ENCODE data around the gene GLCCI1. TPM values are rescaled to one million over a fixed set of nuclear protein-coding genes. Genes with fewer than 3 reads are reported as not detected.

The GLCCI1 gene
- total and polyA plus RNA-seq, 2 donors (not counting 3 experiments of a cell fraction or from before 2014, with no cell fraction given), result 2.3 to 5.6 TPM

- dilution Hi-C loops (cut with MboI; ENCODE audit: extremely low pct_ligation_motif_present, low sequenced_read_pairs), result no loop called here
- intact Hi-C loops (cut with micrococcal nuclease), result no loop called here
- H3K4me2 ChIP-seq (ENCODE audit: insufficient read depth, low read length), result no peak overlapping the region
- no TSS peak for BruUV-seq (replicated peaks)
- H3K79me2 ChIP-seq (ENCODE audit: control insufficient read depth, insufficient read depth, low read length), result no peaks in the 10 kb centered on the region
- no peak overlapping the region for H3K9ac ChIP-seq (replicated peaks; ENCODE audit: extremely low read depth, insufficient read depth, low read length)
- H3K27ac ChIP-seq (ENCODE audit: insufficient read depth, low read depth, low read length), result no peak overlapping the region
- TF ChIP-seq MYC (IDR thresholded peaks at IDR 0.05; ENCODE audit: low read depth, low read length) (no peak), JUN (IDR thresholded peaks at IDR 0.05; ENCODE audit: borderline replicate concordance, insufficient read depth, insufficient read length, low read depth) (no peak), POLR2A (IDR thresholded peaks at IDR 0.05; ENCODE audit: low read depth, low read length) (no peak)
- H3K9me3 ChIP-seq (replicated peaks; ENCODE audit: control insufficient read depth, insufficient read depth, low read length), result no peaks in the 10 kb centered on the region
- no peak overlapping the region for H3K4me3 ChIP-seq (replicated peaks in 1 of 3; ENCODE audit: insufficient read depth in 1 of 3, low read depth in 1 of 3, low read length in 3 of 3)
- H2AFZ ChIP-seq (ENCODE audit: low read depth, low read length), result no peak overlapping the region
- ChIA-PET POLR2A (no interaction called here), CTCF (interaction anchor here (1.1 to 1.4 kb wide), 2 partner anchors 8 to 77 kb away, joined by 3 read pairs; no protein-coding TSS in a partner anchor)
- no peaks in the 10 kb centered on the region for H3K27me3 ChIP-seq (ENCODE audit: control insufficient read depth in 2 of 2, insufficient read depth in 2 of 2, low read length in 2 of 2)
- no peaks in the 10 kb centered on the region for H3K36me3 ChIP-seq (ENCODE audit: control insufficient read depth in 2 of 2, extremely low read depth in 1 of 2, insufficient read depth in 2 of 2, low read length in 2 of 2)
- no peaks in the 10 kb centered on the region for H4K20me1 ChIP-seq (replicated peaks; ENCODE audit: control insufficient read depth, extremely low read depth, insufficient read depth, low read length)
- H3K9me1 ChIP-seq (replicated peaks; ENCODE audit: control insufficient read depth, extremely low read depth, insufficient read depth, low read length), result no peaks in the 10 kb centered on the region
- no peak for FAIRE-seq
- no peaks in the 10 kb centered on the region for H3K4me1 ChIP-seq (ENCODE audit: control insufficient read depth, extremely low read depth, insufficient read depth, low read length)
- no peak for DNase-seq (ENCODE audit: low read depth, low spot score)
These were observed 144.6 kb downstream of the GLCCI1 start for GRCh38 chr7:8113184-8113583.

GRCh38 chr7:8114175-8114574, 145.6 kb downstream of the GLCCI1 start:
- Histone ChIP-seq H3K4me1 (ENCODE audit: control insufficient read depth, extremely low read depth, insufficient read depth, low read length) (no peaks in the 10 kb centered on the region), H3K9ac (replicated peaks; ENCODE audit: extremely low read depth, insufficient read depth, low read length) (no peak overlapping the region), H3K79me2 (ENCODE audit: control insufficient read depth, insufficient read depth, low read length) (no peaks in the 10 kb centered on the region), H4K20me1 (replicated peaks; ENCODE audit: control insufficient read depth, extremely low read depth, insufficient read depth, low read length) (no peaks in the 10 kb centered on the region), H3K4me2 (ENCODE audit: insufficient read depth, low read length) (no peak overlapping the region), H3K9me3 (replicated peaks; ENCODE audit: control insufficient read depth, insufficient read depth, low read length) (no peaks in the 10 kb centered on the region), H3K36me3 (ENCODE audit: control insufficient read depth in 2 of 2, extremely low read depth in 1 of 2, insufficient read depth in 2 of 2, low read length in 2 of 2) (peaks cover 0 to 4% of the 10 kb centered on the region in 2 experiments), H2AFZ (ENCODE audit: low read depth, low read length) (no peak overlapping the region), H3K27ac (ENCODE audit: insufficient read depth, low read depth, low read length) (no peak overlapping the region), H3K27me3 (ENCODE audit: control insufficient read depth in 2 of 2, insufficient read depth in 2 of 2, low read length in 2 of 2) (no peaks in the 10 kb centered on the region), H3K4me3 (replicated peaks in 1 of 3; ENCODE audit: insufficient read depth in 1 of 3, low read depth in 1 of 3, low read length in 3 of 3) (no peak overlapping the region), H3K9me1 (replicated peaks; ENCODE audit: control insufficient read depth, extremely low read depth, insufficient read depth, low read length) (no peaks in the 10 kb centered on the region)
- FAIRE-seq, result no peak
- ChIA-PET POLR2A (no interaction called here), CTCF (interaction anchor here (1.4 kb wide), 1 partner anchor 9 kb away, joined by 3 read pairs; no protein-coding TSS in a partner anchor)
- TF ChIP-seq EZH2 (IDR thresholded peaks at IDR 0.05; ENCODE audit: borderline replicate concordance, low read depth, low read length, severe bottlenecking), result no peak
- TF ChIP-seq GATA2 (IDR thresholded peaks at IDR 0.05; ENCODE audit: insufficient read depth, insufficient read length, low read depth, low read length), result no peak
- no peak for TF ChIP-seq FOS (IDR thresholded peaks at IDR 0.05; ENCODE audit: borderline replicate concordance, insufficient read depth, low read length)
- no peak for TF ChIP-seq POLR2AphosphoS5 (IDR thresholded peaks at IDR 0.05; ENCODE audit: insufficient read depth, low read depth, low read length)
- no peak for TF ChIP-seq MYC (IDR thresholded peaks at IDR 0.05; ENCODE audit: low read depth, low read length)
- no peak for TF ChIP-seq CTCF (IDR thresholded peaks at IDR 0.05; ENCODE audit: extremely low read depth in 1 of 2, insufficient read depth in 1 of 2, low read depth in 1 of 2, low read length in 2 of 2)
- no peak for TF ChIP-seq JUN (IDR thresholded peaks at IDR 0.05; ENCODE audit: borderline replicate concordance, insufficient read depth, insufficient read length, low read depth)
- TF ChIP-seq MAX (IDR thresholded peaks at IDR 0.05; ENCODE audit: insufficient read depth, insufficient read length), result no peak
- TF ChIP-seq POLR2A (IDR thresholded peaks at IDR 0.05; ENCODE audit: low read depth, low read length), result no peak
- no TSS peak for BruUV-seq (replicated peaks)
- intact Hi-C loops (cut with micrococcal nuclease) (no loop called here), dilution Hi-C loops (cut with MboI; ENCODE audit: extremely low pct_ligation_motif_present, low sequenced_read_pairs) (no loop called here)
- no peak for DNase-seq (ENCODE audit: low read depth, low spot score)
